ENCODE measurements around the gene RASSF4. TPM values are rescaled to one million over a fixed set of nuclear protein-coding genes. Genes with fewer than 3 reads are reported as not detected.

The RASSF4 gene
- total RNA-seq, 1 donor from 2014 or later, result 16.9 TPM

- DNase-seq (ENCODE audit: low spot score), result peak; percentile 75
These were observed 16.1 kb downstream of the RASSF4 start for GRCh38 chr10:44975431-44976331.

DNA sequence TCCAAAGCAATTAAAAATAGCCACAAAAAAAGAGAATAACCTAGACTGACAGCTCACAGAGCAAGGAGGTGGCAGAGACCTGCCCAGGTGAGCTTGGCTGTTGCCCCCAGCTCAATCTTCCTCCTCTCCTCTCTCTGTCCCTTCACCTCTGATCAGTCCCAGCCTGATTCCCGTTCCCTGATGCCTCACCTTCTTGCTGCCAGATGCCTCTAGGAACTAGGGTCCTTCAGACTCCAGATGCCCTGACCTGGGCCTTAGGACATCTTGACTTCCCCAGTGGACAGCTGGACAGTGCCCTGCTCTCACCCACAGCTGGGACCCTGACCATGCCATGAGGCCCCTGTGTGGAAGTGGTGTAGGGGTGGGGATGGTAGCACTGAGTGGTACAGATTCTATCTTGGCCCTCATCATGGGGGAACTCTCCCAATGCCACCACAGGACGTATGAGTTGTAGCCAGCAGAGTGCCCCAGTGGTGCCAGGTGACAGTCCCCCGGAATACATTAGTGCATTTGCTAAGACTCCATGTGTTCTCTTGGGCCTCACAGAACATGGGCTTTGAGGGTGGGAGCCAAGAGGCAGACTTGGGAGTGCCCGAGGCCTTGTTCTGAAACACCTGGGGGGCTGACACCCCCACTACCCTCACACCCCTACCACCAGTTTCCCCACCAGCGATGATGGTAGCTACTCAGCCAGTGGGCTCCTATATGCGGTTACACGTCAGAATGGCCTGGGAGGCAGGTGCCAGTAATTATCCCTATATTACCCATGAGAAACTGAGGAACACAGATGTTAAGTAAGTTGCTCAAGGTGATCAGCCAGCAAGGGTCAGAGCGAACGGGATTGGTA is 17.0 kb downstream of the RASSF4 start:
- DNase-seq (ENCODE audit: low spot score), result no peak

GRCh38 chr10:44977287-44978212 is 17.9 kb downstream of the RASSF4 start:
- DNase-seq (ENCODE audit: low spot score), result no peak

- DNase-seq (ENCODE audit: low spot score), result no peak
These were observed 18.6 kb downstream of the RASSF4 start for GRCh38 chr10:44978213-44978569.

- peak; percentile 92 for DNase-seq (ENCODE audit: low spot score)
These were observed 19.1 kb downstream of the RASSF4 start, which contains the start of gene DEPP1 for GRCh38 chr10:44978570-44979280. TSS of gene DEPP1 (minus strand) at chr10:44978809. CDS start at chr10:44978030, 779 bp downstream.

DNA sequence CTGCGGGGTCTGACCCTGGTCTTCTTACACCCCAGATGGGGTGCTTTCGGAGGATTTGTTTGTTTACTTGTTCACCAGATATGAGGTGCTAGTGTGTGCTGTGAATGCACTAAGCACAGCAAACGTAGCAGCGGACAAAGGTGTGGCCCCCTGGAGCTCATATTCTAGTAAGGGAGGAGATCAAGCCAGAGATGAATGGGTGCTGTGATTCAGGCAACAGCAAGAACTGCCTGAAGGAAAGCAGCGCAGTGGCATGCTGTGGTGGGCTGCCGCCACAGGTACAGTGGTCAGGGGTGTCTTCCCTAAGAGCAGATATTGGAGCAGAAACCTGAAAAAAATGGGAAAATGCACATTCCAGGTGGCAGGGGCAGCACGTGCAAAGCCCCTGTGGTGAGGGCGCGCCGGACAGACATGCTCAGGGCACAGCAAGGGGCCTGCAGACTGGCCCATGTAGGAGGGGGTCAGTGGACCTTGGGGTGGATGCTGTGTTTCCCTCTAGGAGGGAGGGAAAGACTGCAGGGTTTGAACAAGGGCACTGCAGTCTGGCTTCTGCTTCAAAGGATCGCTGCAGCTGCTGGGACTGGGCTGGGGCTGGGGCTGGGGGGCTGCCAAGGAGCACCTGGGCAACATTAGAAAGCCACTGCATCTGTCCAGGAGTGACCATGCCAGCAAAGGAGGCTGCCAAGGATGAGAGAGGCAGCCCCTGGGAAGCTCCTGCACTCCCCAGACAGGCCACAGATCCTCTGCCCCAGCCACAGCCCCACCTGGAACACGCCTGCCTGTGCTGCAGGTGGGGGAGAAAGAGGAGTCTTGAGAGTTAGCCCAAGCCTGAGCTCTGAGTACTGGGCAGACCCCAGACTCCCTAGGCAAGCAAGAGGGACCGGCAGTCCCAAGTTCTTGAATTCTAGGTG is 19.9 kb downstream of the RASSF4 start:
- DNase-seq (ENCODE audit: low spot score), result no peak

DNA sequence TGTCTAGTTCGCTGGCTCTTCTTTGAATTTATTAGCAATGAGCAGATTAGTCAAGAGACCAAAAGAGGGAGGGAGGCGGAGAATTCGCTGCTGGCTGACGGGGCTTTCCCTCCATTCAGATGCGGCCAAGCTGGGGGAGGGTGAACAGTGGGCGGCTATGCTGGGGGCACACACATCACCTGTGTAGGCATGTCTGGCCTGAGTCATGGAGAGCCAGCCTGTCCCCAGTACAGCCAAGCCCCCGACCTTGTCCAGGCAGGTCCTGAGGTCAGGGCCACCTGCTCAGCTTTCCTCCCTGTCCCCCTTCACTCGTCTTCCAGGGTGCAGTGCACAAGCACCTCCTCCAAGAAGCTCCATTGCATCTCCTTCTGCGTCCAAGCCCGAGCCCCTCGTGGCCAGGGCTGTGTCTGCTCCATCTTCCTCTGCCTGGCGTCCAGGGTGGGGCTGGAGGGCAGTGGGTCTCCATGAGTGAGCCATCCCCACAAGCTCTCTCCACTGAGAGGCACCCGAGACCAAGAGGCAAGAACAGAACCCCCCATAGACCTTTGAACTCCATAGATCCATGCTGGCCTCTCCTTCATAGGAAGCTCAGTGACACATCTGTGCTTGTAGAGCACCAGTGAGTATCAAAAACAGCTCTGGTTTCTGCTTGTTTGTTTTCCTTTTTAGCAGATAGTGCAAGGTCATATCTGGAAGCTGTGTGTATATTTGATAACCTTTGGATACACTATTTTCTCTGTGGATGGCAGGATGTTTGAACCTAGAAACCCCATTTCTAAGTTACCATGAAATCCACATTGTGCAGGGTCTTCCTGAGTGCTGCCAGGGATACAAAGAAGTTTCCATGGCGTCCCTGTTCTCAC is 20.9 kb downstream of the RASSF4 start:
- no peak for DNase-seq (ENCODE audit: low spot score)

DNA sequence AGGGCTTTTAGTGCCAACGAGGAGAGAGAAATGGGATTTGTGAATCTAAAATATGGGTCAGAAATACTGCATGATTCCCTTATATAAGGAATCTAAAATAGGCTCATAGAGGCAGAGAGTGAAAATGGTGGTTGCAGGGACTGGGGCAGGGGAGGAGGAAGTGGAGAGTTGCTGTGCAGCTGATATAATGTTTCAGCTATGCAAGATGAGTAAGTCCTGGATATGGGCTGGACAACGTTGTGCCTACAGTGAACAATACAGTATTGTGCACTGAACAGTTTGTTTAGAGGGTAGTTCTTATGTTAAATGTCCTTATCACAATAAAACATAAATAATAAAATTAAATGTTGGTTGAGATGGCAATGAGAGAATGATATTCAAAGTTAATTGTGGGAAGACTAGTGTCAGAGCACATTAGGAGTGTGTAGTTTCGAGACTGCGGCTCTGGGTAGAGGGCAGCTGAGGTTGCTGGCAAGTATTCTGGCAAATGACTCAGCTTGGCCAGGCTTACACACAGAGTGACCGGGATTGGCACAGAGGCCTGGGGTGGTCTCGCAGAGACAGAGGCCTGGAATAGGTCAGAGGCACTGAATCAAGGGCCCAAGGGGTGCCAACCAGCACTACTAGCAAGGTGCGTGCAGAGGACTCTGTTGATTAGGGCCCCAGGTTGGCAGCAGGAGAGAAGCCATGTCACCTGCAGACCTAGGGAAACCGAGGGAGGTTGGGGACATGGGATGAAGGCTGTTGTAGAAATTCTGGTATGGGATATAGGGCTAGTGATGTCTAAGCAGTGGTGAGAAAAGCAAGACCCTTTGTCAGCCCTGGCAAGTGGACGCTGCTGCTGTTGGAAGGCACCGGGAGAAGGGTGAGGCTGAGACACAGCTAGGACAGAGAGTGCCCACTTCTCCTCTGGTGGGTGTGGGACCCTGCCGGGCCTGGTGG is 21.8 kb downstream of the RASSF4 start:
- peak; percentile 86 for DNase-seq (ENCODE audit: low spot score)

DNA sequence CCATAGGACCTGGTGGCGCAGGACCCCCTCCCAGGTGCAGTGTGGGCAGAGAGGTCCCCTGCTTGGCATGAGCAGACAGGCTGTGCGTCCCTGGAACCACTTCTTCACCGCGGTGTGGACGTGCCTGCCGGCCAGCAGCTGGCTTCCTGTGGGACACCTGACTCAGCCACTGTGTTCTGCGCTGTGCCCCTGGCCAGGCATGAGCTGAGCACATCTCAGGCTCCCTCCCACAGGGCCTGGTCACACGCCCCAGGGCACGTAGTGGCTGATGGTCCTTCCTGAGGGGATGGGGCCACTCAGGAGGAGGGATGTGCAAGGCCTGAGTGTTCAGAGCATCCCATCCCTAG is 22.5 kb downstream of the RASSF4 start:
- no peak for DNase-seq (ENCODE audit: low spot score)

DNA sequence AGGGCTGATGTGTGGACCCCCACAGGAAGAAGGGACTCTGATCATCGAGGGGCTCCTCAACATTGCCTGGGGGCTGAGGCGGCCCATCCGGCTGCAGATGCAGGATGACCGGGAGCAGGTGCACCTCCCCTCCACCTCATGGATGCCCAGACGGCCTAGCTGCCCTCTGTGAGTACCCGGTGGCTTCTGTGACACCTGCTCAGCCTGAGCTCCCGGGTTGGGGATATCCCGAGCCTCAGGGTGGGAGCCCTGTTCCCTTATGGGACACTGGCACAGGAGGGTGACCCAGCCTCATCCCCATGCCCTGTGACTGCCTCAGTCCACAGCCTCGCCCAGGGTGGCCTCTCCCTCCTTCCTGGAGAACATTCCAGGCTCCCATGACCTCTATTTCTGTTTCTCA is 22.9 kb downstream of the RASSF4 start:
- no peak for DNase-seq (ENCODE audit: low spot score)

GRCh38 chr10:44983066-44983894 is 23.7 kb downstream of the RASSF4 start:
- DNase-seq (ENCODE audit: low spot score), result no peak

DNA sequence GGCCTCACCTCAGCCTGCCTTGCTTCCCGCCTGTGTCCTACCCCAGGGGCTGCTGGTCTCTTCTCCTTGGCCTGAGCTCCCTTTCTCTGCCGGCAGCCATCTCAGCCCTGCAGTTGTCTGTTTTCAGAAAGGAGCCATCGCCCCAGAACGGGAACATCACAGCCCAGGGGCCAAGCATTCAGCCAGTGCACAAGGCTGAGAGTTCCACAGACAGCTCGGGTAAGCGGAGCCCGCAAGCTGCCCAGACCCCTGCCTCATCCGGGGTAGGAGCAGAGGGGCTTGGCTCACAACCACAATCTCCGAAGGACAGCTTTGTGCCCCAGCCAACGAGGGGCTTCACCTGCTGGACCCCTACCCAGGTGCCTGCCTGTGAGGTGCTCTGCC is 24.3 kb downstream of the RASSF4 start:
- no peak for DNase-seq (ENCODE audit: low spot score)

DNA sequence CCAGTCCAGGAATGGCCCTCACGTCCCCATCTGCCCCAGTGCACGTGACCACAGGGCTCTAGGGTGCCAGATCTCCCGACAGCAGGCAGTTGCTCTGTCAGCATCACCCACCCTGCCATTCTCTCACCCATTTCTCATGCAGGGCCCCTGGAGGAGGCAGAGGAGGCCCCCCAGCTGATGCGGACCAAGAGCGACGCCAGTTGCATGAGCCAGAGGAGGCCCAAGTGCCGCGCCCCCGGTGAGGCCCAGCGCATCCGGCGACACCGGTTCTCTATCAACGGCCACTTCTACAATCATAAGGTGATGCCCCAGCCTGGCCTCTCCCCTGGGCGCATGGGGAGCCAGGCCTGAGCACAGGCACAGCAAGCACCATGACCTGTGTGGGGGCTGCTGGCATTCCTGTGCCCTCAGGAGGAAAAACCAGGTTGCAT is 25.1 kb downstream of the RASSF4 start:
- no peak for DNase-seq (ENCODE audit: low spot score)

GRCh38 chr10:44985175-44985681 is 25.6 kb downstream of the RASSF4 start:
- no peak for DNase-seq (ENCODE audit: low spot score)

DNA sequence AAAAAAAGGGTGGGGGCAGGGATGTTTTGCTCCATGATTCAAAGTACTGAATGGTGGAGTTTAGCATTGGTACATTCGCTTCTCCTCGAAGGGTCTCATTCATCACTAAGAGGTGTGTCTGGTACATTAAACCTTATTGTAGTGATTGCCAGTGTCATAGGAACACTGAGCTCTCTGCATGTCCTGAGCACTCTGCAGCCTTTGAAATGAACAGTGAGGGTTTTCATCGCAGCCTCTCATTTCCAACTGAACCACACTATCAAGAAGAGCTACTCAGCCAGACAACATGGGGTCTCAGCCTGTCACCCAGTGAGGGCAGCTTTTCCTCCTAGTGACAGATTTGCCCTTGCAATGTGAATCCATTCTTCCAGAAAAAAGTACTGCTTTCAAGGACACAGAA is 26.6 kb downstream of the RASSF4 start:
- DNase-seq (ENCODE audit: low spot score), result no peak

DNA sequence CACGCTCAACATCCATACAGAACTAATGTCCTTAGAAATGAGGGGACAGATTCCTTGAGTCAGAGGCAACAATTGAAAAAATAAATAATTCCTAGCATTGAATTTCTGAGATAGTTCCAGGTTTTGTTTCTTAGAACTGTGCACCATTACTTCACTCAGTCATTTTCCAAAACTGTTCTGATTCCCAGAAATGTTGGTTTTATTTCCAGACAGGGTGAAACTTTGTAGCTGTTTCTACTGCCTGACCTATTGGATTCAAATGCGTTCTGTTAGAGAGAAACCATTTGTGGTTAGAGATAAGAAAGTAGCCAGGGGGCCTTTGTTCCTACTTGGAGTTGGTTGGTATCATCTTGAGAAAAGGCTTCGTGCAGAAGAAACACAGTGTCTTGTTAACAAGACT is 27.1 kb downstream of the RASSF4 start:
- DNase-seq (ENCODE audit: low spot score), result no peak
